CD14-positive monocyte (primary cell): ENCODE data around the gene CSRNP2. TPM values are rescaled to one million over a fixed set of nuclear protein-coding genes. Genes with fewer than 3 reads are reported as not detected.

Source experiments
- DNase-seq, 3 donors: peaks; one replicate each; pipeline ENCODE4 v3.0.0-alpha.2; 2011 to 2022
- H2AFZ ChIP-seq: 2 replicates; pipeline ENCODE4 v1.6.0; 2012; ENCODE audit warnings: mild to moderate bottlenecking, low read depth, low read length, inconsistent platforms; ENCODE audit not compliant: insufficient read depth, poor library complexity, severe bottlenecking
- H3K27ac ChIP-seq, 2 donors: 1 replicate in 1 of 2; 2 replicates in 1 of 2; pipeline ENCODE4 v1.5.1; 2012 to 2013; ENCODE audit warnings: low read length in 2 of 2, control low read depth in 1 of 2, inconsistent platforms in 1 of 2, low read depth in 1 of 2, mild to moderate bottlenecking in 1 of 2
- H3K27me3 ChIP-seq, 2 donors: one replicate each; pipeline versions ENCODE4 v1.6.0 to v1.6.1; 2011 to 2013; ENCODE audit warnings: low read length in 2 of 2; ENCODE audit not compliant: control insufficient read depth in 2 of 2, insufficient read depth in 2 of 2
- H3K36me3 ChIP-seq, 2 donors: replicated peaks in 1 of 2; 1 replicate in 1 of 2; 2 replicates in 1 of 2; pipeline versions ENCODE4 v1.5.1 to v1.6.1; 2012 to 2013; ENCODE audit warnings: low read length in 2 of 2, control low read depth in 1 of 2, inconsistent platforms in 1 of 2, mild to moderate bottlenecking in 1 of 2; ENCODE audit not compliant: insufficient read depth in 2 of 2, control insufficient read depth in 1 of 2
- H3K4me1 ChIP-seq, 2 donors: 1 replicate in 1 of 2; 2 replicates in 1 of 2; pipeline versions ENCODE4 v1.5.1 to v1.6.1; 2012 to 2013; ENCODE audit warnings: low read length in 2 of 2, control low read depth in 1 of 2, inconsistent platforms in 1 of 2, mild to moderate bottlenecking in 1 of 2, moderate library complexity in 1 of 2; ENCODE audit not compliant: insufficient read depth in 2 of 2, control insufficient read depth in 1 of 2
- H3K4me2 ChIP-seq: replicated peaks from 2 replicates; pipeline ENCODE3; 2012; ENCODE audit warnings: low read length, moderate library complexity, mild to moderate bottlenecking; ENCODE audit not compliant: poor library complexity, severe bottlenecking; ENCODE audit errors: extremely low read depth
- H3K4me3 ChIP-seq, 3 experiments: fragments of 200-600 bp in 1 of 3; sonication (generic) in 1 of 3; replicated peaks in 1 of 3; 1 replicate in 2 of 3; 2 replicates in 1 of 3; pipeline ENCODE4 v1.5.1; 2011 to 2013; ENCODE audit warnings: low read length in 3 of 3, mild to moderate bottlenecking in 3 of 3, control low read depth in 2 of 3, low read depth in 2 of 3, inconsistent platforms in 1 of 3, moderate library complexity in 1 of 3
- H3K79me2 ChIP-seq: 2 replicates; pipeline ENCODE4 v1.6.0; 2012; ENCODE audit warnings: mild to moderate bottlenecking, control low read depth, inconsistent platforms, low read length, moderate library complexity; ENCODE audit not compliant: insufficient read depth
- H3K9ac ChIP-seq: 2 replicates; pipeline ENCODE4 v1.6.0; 2017; ENCODE audit warnings: low read length, mild to moderate bottlenecking; ENCODE audit not compliant: insufficient read depth, poor library complexity, severe bottlenecking
- H3K9me3 ChIP-seq, 2 donors: replicated peaks in 1 of 2; 1 replicate in 1 of 2; 2 replicates in 1 of 2; pipeline versions ENCODE4 v1.5.1 to v1.6.1; 2012 to 2013; ENCODE audit warnings: low read length in 2 of 2, control low read depth in 1 of 2; ENCODE audit not compliant: control insufficient read depth in 1 of 2, insufficient read depth in 1 of 2
- H4K20me1 ChIP-seq: 2 replicates; pipeline ENCODE4 v1.6.0; 2012; ENCODE audit warnings: mild to moderate bottlenecking, low read length, control low read depth, moderate library complexity; ENCODE audit not compliant: insufficient read depth
- H3K27ac Mint-ChIP-seq, 7 donors: one replicate each; pipeline ENCODE4 v1.8.0; 2020; ENCODE audit warnings: mild to moderate bottlenecking in 7 of 7, mixed read lengths in 7 of 7, moderate library complexity in 6 of 7, inconsistent platforms in 2 of 7
- H3K27me3 Mint-ChIP-seq, 3 donors: one replicate each; pipeline ENCODE4 v1.8.0; 2021 to 2022; ENCODE audit warnings: low read depth in 3 of 3, mild to moderate bottlenecking in 3 of 3, mixed read lengths in 3 of 3, moderate library complexity in 3 of 3, inconsistent platforms in 1 of 3
- H3K36me3 Mint-ChIP-seq, 2 donors: one replicate each; pipeline ENCODE4 v1.8.0; 2020; ENCODE audit warnings: mixed read lengths in 2 of 2, inconsistent platforms in 1 of 2, mild to moderate bottlenecking in 1 of 2
- H3K4me1 Mint-ChIP-seq: one replicate; pipeline ENCODE4 v1.8.0; 2020; ENCODE audit warnings: mild to moderate bottlenecking, mixed read lengths
- H3K4me3 Mint-ChIP-seq, 2 donors: one replicate each; pipeline ENCODE4 v1.8.0; 2020; ENCODE audit warnings: mild to moderate bottlenecking in 2 of 2, mixed read lengths in 2 of 2, moderate library complexity in 1 of 2
- H3K9me3 Mint-ChIP-seq, 7 donors: one replicate each; pipeline ENCODE4 v1.8.0; 2020 to 2022; ENCODE audit warnings: mixed read lengths in 7 of 7, mild to moderate bottlenecking in 6 of 7, moderate library complexity in 6 of 7, inconsistent platforms in 2 of 7
- CTCF ChIP-seq: fragments of 200-600 bp; IDR thresholded peaks from one replicate; pipeline ENCODE4 v1.8.0; 2022; ENCODE audit warnings: antibody characterized with exemption, mild to moderate bottlenecking
- WGBS: methylation state at CpG from one replicate; pipeline ENCODE4 v1.1.5; 2013; ENCODE audit warnings: missing lambda C conversion rate; ENCODE audit not compliant: insufficient coverage; 5-methylcytosine and 5-hydroxymethylcytosine counted together
- intact Hi-C, 2 donors: fragments of 100-400 bp; cut with micrococcal nuclease; formaldehyde crosslinking; loops; one replicate each; pipeline versions ENCODE4 v1.15.0 to v1.15.1; 2023
- polyA plus RNA-seq, 3 donors: library from polyadenylated mRNA; depleted of rRNA in 1 of 3; unstranded in 2 of 3; stranded (reverse) in 1 of 3; fragments of 300-500 nt in 2 of 3; fragments of >200 nt in 1 of 3; fragmentation: Illumina TruSeq in 2 of 3; gene quantifications; 1 replicate in 2 of 3; 2 replicates in 1 of 3; pipeline ENCODE4 v1.2.3, GENCODE V29; 2012 to 2021

The CSRNP2 gene
- polyA plus RNA-seq, 3 donors = 1.7 to 8.0 (median 2.6) TPM

GRCh38 chr12:51025338-51025835 is 58.0 kb downstream of the CSRNP2 start:
- Mint-ChIP-seq H3K27me3 (peaks cover 3 to 5% (median 3%) of the 10 kb centered on the region in 3 donors), H3K36me3 (peaks cover 0 to 3% of the 10 kb centered on the region in 2 donors), H3K9me3 (peaks cover 0 to 7% (median 3%) of the 10 kb centered on the region in 7 donors), H3K27ac (peak overlapping the region; percentile 95 to 99 (median 97)), H3K4me3 (peak overlapping the region; percentile 94 to 98), H3K4me1 (peaks cover 68% of the 10 kb centered on the region)
- H3K9me3 ChIP-seq = no peaks in the 10 kb centered on the region
- DNase-seq = peak in 1 of 3 donors; percentile 20
- H3K4me3 ChIP-seq = peak overlapping the region; percentile 48 to 93 (median 74)
- intact Hi-C loops = loop anchor here (2.0 to 5.0 kb wide), 2 partner anchors 17 to 198 kb away; no protein-coding TSS in a partner anchor
- H3K4me1 ChIP-seq = peaks cover 53 to 74% of the 10 kb centered on the region in 2 donors
- no peak for TF ChIP-seq CTCF
- H3K4me2 ChIP-seq = peak overlapping the region; percentile 95
- peak overlapping the region; percentile 82 for H3K9ac ChIP-seq
- H3K36me3 ChIP-seq = no peaks in the 10 kb centered on the region
- no peaks in the 10 kb centered on the region for H3K27me3 ChIP-seq
- peak overlapping the region; percentile 65 to 88 for H3K27ac ChIP-seq
- peak overlapping the region; percentile 95 for H2AFZ ChIP-seq
- H4K20me1 ChIP-seq = peaks cover 22% of the 10 kb centered on the region
- peaks cover 52% of the 10 kb centered on the region for H3K79me2 ChIP-seq
- 0% methylated on average over 2 of the region's 9 CpGs for WGBS

- DNase-seq = no peak
- peaks cover 68% of the 10 kb centered on the region for H3K79me2 ChIP-seq
- H3K9ac ChIP-seq = peak overlapping the region; percentile 58
- peaks cover 53 to 81% of the 10 kb centered on the region in 2 donors for H3K4me1 ChIP-seq
- Mint-ChIP-seq H3K27me3 (peaks cover 3% of the 10 kb centered on the region in 3 donors), H3K9me3 (peaks cover 0 to 7% (median 3%) of the 10 kb centered on the region in 7 donors), H3K27ac (peak overlapping the region; percentile 95 to 99 (median 97)), H3K4me1 (peaks cover 73% of the 10 kb centered on the region), H3K4me3 (peak overlapping the region; percentile 94 to 98), H3K36me3 (peaks cover 2 to 7% of the 10 kb centered on the region in 2 donors)
- peak overlapping the region; percentile 95 for H3K4me2 ChIP-seq
- H2AFZ ChIP-seq = no peak overlapping the region
- no peaks in the 10 kb centered on the region for H3K9me3 ChIP-seq
- intact Hi-C loops = loop anchor here in 1 of 2 donors (2.0 to 5.0 kb wide), 2 partner anchors 15 to 97 kb away; a partner anchor contains a TSS
- WGBS = no CpG with 5 or more reads among the region's 4 CpGs
- peak overlapping the region; percentile 8 to 93 (median 49) for H3K4me3 ChIP-seq
- H3K27me3 ChIP-seq = no peaks in the 10 kb centered on the region
- peak overlapping the region; percentile 88 to 90 for H3K27ac ChIP-seq
- TF ChIP-seq CTCF = no peak
- H4K20me1 ChIP-seq = peaks cover 38% of the 10 kb centered on the region
- H3K36me3 ChIP-seq = no peaks in the 10 kb centered on the region
These were observed 59.6 kb downstream of the CSRNP2 start for GRCh38 chr12:51023625-51024382.
